ENCODE results near the gene MYO1E.

MYO1E gene

DNA sequence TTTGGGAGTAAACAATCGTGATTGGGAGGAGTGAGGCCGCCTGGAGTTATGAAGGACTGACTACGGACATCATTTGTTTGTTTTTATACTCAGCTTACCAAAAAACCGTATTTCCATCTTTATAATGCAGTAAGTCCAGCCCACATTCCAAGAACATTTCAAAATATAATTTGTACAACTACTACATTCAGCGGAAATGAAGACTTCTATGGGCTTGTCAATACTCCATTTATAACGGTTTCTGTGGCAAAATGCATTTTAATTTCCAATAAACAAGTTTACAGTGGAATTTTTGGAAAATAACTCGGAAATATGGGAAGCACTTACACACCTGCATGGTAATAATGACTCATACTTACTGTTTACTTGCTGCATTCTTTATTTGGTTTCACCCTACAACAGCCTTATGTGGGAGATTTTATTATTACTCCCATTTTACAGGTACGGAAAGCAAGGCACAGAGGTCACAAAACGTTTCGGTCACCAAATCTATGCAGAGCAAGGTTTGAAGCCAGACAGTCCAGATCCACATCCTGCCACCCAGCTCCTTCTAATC lies 103.7 kb downstream of the MYO1E start:
- TF ChIP-seq, protein P1, sequence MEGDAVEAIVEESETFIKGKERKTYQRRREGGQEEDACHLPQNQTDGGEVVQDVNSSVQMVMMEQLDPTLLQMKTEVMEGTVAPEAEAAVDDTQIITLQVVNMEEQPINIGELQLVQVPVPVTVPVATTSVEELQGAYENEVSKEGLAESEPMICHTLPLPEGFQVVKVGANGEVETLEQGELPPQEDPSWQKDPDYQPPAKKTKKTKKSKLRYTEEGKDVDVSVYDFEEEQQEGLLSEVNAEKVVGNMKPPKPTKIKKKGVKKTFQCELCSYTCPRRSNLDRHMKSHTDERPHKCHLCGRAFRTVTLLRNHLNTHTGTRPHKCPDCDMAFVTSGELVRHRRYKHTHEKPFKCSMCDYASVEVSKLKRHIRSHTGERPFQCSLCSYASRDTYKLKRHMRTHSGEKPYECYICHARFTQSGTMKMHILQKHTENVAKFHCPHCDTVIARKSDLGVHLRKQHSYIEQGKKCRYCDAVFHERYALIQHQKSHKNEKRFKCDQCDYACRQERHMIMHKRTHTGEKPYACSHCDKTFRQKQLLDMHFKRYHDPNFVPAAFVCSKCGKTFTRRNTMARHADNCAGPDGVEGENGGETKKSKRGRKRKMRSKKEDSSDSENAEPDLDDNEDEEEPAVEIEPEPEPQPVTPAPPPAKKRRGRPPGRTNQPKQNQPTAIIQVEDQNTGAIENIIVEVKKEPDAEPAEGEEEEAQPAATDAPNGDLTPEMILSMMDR (IDR thresholded peaks at IDR 0.05; ENCODE audit: low read depth, low read length): no peak
- Histone ChIP-seq H3K4me3 (ENCODE audit: low read depth, low read length) (no peak overlapping the region), H3K36me3 (no peaks in the 10 kb centered on the region), H3K27ac (no peak overlapping the region), H3K27me3 (ENCODE audit: insufficient read depth, low read depth, severe bottlenecking) (no peaks in the 10 kb centered on the region), H3K9me3 (ENCODE audit: severe bottlenecking) (no peaks in the 10 kb centered on the region)
- no peak for DNase-seq

DNA sequence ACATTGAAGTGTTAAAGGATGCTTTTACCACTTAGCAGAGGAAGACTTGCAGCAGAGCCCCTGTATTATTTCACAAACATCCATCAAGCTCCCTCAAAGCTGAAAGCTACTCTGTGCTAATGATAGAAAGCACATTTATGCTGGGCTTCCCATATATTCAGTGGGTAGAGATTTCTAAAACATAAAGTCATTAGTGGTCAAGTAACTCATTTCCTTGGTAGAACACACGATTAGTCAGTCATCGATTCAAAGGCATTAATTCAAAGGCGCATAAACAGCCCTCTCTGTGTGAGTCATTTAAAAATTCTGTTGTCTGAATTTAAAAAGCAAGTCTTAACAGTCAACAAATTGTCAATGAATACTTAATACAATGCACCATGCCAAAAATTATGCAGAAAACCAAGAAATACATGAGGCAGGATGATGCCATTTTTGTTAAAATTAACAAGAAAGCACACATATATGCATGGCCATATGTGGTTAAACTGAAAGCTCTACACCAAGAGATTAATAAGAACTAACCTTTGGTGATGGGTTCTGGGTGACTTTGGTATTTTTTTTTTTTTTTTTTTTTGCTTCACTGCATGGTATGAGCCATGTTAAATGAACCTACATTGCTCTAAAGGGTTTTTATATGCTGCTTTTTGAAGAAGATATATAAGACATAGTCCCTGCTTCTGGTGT lies 104.4 kb downstream of the MYO1E start:
- Histone ChIP-seq H3K27me3 (ENCODE audit: insufficient read depth, low read depth, severe bottlenecking) (no peaks in the 10 kb centered on the region), H3K27ac (no peak overlapping the region), H3K9me3 (ENCODE audit: severe bottlenecking) (no peaks in the 10 kb centered on the region), H3K36me3 (no peaks in the 10 kb centered on the region), H3K4me3 (ENCODE audit: low read depth, low read length) (no peak overlapping the region)
- TF ChIP-seq, protein P1 (IDR thresholded peaks at IDR 0.05; ENCODE audit: low read depth, low read length): no peak
- no peak for DNase-seq

DNA sequence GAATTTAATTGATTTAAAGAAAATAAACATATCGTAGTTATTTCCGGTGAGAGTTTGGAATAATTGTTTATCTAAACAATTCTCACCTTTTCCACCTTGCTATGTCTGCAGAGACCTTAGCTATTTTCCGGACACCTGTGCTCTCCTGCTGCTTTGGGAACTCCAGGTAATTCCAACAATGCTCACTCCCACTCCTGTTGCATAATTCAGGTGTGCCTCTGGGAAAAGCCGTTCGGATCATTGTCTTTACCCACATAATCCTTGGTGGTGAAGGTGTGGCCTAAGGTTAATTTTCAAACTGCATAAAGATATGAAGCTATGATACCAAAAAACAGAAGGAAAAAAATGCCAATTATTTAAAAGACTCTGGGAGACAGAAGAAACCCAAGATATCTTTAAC lies 106.6 kb downstream of the MYO1E start:
- H3K36me3 ChIP-seq: no peaks in the 10 kb centered on the region
- H3K27ac ChIP-seq: no peak overlapping the region
- DNase-seq: no peak
- TF ChIP-seq, protein P1 (IDR thresholded peaks at IDR 0.05; ENCODE audit: low read depth, low read length): no peak
- H3K27me3 ChIP-seq (ENCODE audit: insufficient read depth, low read depth, severe bottlenecking): no peaks in the 10 kb centered on the region
- no peak overlapping the region for H3K4me3 ChIP-seq (ENCODE audit: low read depth, low read length)
- H3K9me3 ChIP-seq (ENCODE audit: severe bottlenecking): no peaks in the 10 kb centered on the region

DNA sequence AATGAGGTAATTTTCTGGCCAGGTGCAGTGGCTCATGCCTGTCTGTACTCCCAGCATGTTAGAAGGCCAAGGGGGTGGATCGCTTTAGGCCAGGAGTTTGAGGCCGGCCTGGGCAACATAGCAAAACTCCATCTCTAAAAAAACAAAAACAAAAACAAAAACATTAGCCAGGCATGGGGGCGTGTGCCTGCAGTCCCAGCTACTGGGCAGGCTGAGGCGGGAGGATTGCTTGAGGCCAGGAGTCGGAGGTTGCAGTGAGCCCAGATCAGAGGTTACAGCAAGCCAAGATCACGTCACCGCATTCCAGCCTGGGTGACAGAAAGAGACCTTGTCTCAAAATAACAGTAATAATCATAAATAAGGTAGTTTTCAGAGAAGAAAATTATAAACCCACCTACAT lies 110.4 kb downstream of the MYO1E start:
- no peak overlapping the region for H3K27ac ChIP-seq
- no peak overlapping the region for H3K4me3 ChIP-seq (ENCODE audit: low read depth, low read length)
- DNase-seq: no peak
- H3K36me3 ChIP-seq: no peaks in the 10 kb centered on the region
- H3K9me3 ChIP-seq (ENCODE audit: severe bottlenecking): no peaks in the 10 kb centered on the region
- no peaks in the 10 kb centered on the region for H3K27me3 ChIP-seq (ENCODE audit: insufficient read depth, low read depth, severe bottlenecking)
- TF ChIP-seq, protein P1 (IDR thresholded peaks at IDR 0.05; ENCODE audit: low read depth, low read length): no peak

DNA sequence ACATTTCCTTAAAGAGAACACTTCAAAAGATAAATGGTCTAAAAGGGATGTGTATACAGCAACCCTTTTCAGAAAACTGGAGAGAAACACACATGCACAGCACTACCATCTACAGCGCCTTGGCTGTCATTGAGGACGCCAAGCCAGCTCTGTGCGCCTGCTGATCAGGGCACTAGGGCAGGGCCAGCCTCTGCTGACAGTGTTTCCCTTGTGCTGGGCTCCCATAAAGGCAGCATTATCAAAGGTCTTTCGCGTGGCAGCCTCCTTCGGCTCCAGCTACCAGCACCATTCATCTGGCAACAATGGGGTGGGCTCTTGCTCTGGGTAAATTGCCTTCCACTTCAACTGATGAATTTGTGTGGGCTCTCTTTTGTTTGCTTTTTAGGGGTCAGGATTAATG lies 112.6 kb downstream of the MYO1E start:
- Histone ChIP-seq H3K36me3 (no peaks in the 10 kb centered on the region), H3K4me3 (ENCODE audit: low read depth, low read length) (no peak overlapping the region), H3K9me3 (ENCODE audit: severe bottlenecking) (no peaks in the 10 kb centered on the region), H3K27me3 (ENCODE audit: insufficient read depth, low read depth, severe bottlenecking) (no peaks in the 10 kb centered on the region), H3K27ac (no peak overlapping the region)
- TF ChIP-seq, protein P1 (IDR thresholded peaks at IDR 0.05; ENCODE audit: low read depth, low read length): no peak
- no peak for DNase-seq
